GM12892 (cell line): ENCODE measurements around the gene MERTK.

Experiments used
- DNase-seq: peaks from one replicate; pipeline ENCODE4 v3.0.0; 2011; ENCODE audit not compliant: insufficient read length
- FAIRE-seq: peaks from 2 replicates; lab custom pipeline; 2011; peaks lifted over from hg19 to GRCh38; lab: Jason Lieb, UNC
- POLR2A ChIP-seq: IDR thresholded peaks from 2 replicates; pipeline ENCODE4 v1.6.1; 2011; ENCODE audit warnings: low read depth, low read length, control low read depth
- POLR2AphosphoS5 ChIP-seq: IDR thresholded peaks from 2 replicates; pipeline ENCODE4 v1.6.1; 2011; ENCODE audit warnings: low read depth, low read length, control low read depth
- TAF1 ChIP-seq: IDR thresholded peaks from 2 replicates; pipeline ENCODE4 v1.6.1; 2011; ENCODE audit warnings: low read depth, mild to moderate bottlenecking, control low read depth, low read length, borderline replicate concordance

The MERTK gene

DNA sequence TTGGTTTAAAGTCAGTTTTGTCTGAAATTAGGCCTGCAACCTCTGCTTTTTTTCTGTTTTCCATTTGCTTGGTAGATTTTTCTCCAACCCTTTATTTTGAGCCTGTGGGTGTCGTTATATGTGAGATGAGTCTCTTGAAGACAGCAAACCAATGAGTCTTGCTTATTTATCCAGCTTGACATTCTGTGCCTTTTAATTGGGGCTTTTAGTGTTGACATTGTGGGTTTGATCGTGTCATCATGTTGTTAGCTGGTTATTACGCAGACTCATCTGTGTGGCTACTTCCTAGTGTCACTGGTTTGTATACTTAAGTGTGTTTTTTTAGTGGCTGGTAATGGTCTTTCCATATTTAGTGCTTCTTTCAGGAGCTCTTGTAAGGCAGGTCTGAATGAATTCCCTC is 175.5 kb downstream of the MERTK start:
- TF ChIP-seq TAF1 (no peak), POLR2AphosphoS5 (no peak), POLR2A (no peak)
- DNase-seq: no peak
- FAIRE-seq: no peak

DNA sequence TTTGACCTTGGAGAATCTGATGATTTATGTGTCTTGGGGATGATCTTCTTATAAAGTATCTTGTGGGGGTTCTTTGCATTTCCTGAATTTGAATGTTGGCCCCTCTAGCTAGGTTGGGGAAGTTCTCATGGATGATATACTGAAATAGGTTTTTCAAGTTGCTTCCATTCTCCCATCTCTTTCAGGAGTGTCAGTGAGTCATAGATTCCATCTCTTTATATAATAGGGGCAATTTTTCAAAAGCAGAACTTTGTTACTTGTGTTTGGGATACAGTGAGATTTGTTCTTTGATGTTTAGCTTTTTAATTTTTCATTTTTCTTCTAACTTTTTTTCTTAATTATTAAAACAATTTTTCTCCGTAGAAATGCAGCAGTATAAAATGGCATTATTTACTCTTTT is 176.1 kb downstream of the MERTK start:
- no peak for TF ChIP-seq POLR2A
- TF ChIP-seq TAF1: no peak
- no peak for TF ChIP-seq POLR2AphosphoS5
- no peak for FAIRE-seq
- no peak for DNase-seq

DNA sequence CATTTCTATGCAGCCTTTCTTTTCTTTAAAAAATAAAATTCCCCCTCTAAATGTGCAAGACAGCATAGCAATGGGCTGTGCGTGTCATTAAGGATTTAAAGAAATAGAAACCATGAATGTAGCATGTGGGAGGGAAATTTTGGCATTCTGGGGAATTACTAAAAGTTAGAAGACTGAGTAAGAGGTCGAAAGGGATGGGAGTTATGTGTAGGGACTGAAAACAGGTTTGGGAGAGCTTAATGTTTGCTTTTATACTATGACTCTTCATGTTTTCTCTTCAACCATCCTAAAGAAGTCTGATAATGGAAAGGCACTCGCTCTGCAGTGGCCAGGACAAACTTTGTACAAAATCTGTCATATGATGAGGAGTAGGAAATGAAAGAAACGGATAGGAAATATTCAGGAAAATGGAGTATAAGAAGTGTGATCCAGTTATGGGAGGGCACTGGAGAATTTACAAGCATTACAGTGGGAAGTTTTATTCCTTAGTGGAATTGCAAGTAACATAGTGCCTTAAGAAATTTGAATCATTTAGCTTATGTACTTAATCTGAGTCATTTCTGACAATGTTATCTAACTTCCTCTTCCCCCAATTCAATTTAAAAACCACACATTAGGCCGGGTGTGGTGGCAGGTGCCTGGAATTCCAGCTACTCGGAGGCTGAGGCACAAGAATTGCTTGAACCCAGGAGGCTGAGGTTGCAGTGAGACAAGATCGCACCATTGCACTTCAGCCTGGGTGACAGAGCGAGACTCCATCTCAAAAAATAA is 177.3 kb downstream of the MERTK start:
- no peak for DNase-seq
- FAIRE-seq: no peak

DNA sequence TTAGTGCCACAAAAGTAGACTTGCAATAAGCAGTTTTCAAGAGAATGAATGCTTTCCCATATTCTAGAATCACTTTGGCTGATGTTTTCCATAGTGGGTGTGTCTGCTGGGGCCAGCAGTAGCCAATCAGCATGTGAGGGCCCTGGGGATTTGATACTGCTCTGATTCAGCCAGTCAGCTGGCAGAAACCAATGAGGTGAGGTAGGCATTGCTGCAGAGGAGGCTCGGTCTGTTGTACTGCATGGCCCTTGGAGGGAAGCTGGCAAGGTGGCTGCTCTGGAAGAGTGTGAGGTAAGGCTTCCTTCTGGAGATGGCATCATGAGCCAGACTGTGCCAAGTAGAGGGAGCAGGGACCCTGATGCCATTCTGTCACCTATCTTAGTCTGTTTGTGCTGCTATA is 179.4 kb downstream of the MERTK start:
- no peak for FAIRE-seq
- no peak for DNase-seq
- TF ChIP-seq POLR2AphosphoS5: no peak
- TF ChIP-seq TAF1: no peak
- no peak for TF ChIP-seq POLR2A

More for the DNA sequence above, 177.3 kb downstream of the MERTK start:
- no peak for TF ChIP-seq POLR2AphosphoS5
- TF ChIP-seq POLR2A: no peak
- no peak for TF ChIP-seq TAF1
